Psoas muscle (tissue), 8 donors: ENCODE results near the gene HLA-G. TPM values are rescaled to one million over a fixed set of nuclear protein-coding genes. Genes with fewer than 3 reads are reported as not detected.
A peak's percentile ranks its signal among the peaks of the same experiment; 100 is the strongest.

Experiments
- ATAC-seq, 4 donors: fragments of 200-7000 bp; cut with Tn5 transposase; one replicate each; pipeline ENCODE4 v1.9.1; 2020; ENCODE audit warnings: moderate library complexity in 3 of 4, mild to moderate bottlenecking in 2 of 4
- DNase-seq, 2 donors: peaks; one replicate each; pipeline ENCODE4 v3.0.0-alpha.2; 2020
- H3K27ac ChIP-seq: fragments of 200-600 bp; one replicate; pipeline ENCODE4 v1.8.0; 2022
- H3K27me3 ChIP-seq, 3 donors: fragments of 200-600 bp in 1 of 3; one replicate each; pipeline versions ENCODE4 v1.6.1 to v1.8.0; 2013 to 2022; ENCODE audit warnings: low read length in 2 of 3, mild to moderate bottlenecking in 2 of 3, moderate library complexity in 1 of 3; ENCODE audit not compliant: insufficient read depth in 3 of 3
- H3K36me3 ChIP-seq, 2 donors: fragments of 200-600 bp in 1 of 2; one replicate each; pipeline versions ENCODE4 v1.6.1 to v1.8.0; 2013 to 2022; ENCODE audit warnings: low read depth in 1 of 2, mild to moderate bottlenecking in 1 of 2, moderate library complexity in 1 of 2; ENCODE audit not compliant: insufficient read depth in 1 of 2
- H3K4me1 ChIP-seq: fragments of 200-600 bp; one replicate; pipeline ENCODE4 v1.8.0; 2022
- H3K4me3 ChIP-seq: fragments of 200-600 bp; one replicate; pipeline ENCODE4 v1.8.0; 2022; ENCODE audit warnings: mild to moderate bottlenecking
- H3K9me3 ChIP-seq: fragments of 200-600 bp; one replicate; pipeline ENCODE4 v1.8.0; 2022
- CTCF ChIP-seq: fragments of 200-600 bp; IDR thresholded peaks from one replicate; pipeline ENCODE4 v1.8.0; 2022; ENCODE audit warnings: antibody characterized with exemption
- WGBS, 3 donors: extraction: QIAGEN DNeasy Blood & Tissue Kit; methylation state at CpG; one replicate each; pipeline versions ENCODE4 v1.1.6 to v1.1.7; 2013; 5-methylcytosine and 5-hydroxymethylcytosine counted together
- intact Hi-C, 2 donors: fragments of 100-400 bp; cut with DNase I; formaldehyde crosslinking; loops; one replicate each; pipeline versions ENCODE4 v1.11.0 to v1.14.2; 2022
- polyA plus RNA-seq, 3 donors: library from polyadenylated mRNA; stranded (reverse); fragments of 200-250 nt; gene quantifications; one replicate each; pipeline ENCODE4 v1.2.3, GENCODE V29; 2013
- total RNA-seq, 4 donors: library from RNA; stranded (reverse); fragmentation: NEBNext Ultra II Directional in 2 of 4; extraction: Animal tissue kit (Norgen Biotek cat#: 25700) in 2 of 4; gene quantifications; one replicate each; pipeline versions ENCODE4 v1.2.1 to v1.2.4, GENCODE V29; 2021 to 2023
- donor health status: healthy with polysubstance abuse.
- donor health status: DM: no; HTN: no; CAD: no; lungs with moderate emphysema.
- donor health status: Bipolar disorder and iron deficiency.
- donor health status: healthy.
- donor health status: DM: yes; HTN: yes; CAD: no.
- donor health status: DM: no; HTN: no; CAD: no.
- donor health status: DM: no; HTN: no; CAD: no.
- donor health status: DM: yes; HTN: yes; CAD: no.

The HLA-G gene
- total and polyA plus RNA-seq, 7 donors = 0.15 to 0.42 TPM; not detected in 5

DNA sequence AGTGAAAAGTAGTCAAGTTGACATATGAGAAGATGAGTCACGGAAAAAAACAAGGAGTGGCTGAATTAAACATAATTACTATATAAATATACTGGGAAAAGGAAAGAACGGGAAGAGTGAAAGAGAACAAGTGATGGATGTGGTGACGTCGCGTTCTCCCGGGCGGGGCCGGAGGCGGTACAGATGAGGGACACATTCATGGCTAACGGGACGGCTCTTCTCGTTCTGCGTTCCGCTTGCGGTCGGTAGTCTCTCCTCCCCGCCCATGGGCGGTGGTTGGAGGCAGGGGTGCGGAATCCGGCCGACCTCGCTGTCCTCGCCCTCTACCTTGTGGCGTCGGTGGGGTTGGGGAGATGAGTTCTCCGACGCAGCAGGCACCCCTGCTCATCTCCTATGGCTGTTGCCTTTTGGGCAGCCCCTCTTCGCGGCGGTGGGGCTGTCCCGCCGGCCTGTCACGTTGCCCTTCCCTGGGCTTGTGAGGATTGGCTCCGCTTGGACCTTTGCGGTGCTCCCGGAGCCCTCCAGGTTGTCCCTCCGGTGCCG is 22.5 kb downstream of the HLA-G start:
- Histone ChIP-seq H3K4me1 (no peaks in the 10 kb centered on the region), H3K9me3 (no peaks in the 10 kb centered on the region), H3K27ac (no peak overlapping the region), H3K4me3 (peak overlapping the region; percentile 36), H3K27me3 (peaks cover 2 to 34% (median 5%) of the 10 kb centered on the region in 3 donors), H3K36me3 (no peaks in the 10 kb centered on the region)
- TF ChIP-seq CTCF = no peak
- no peak for ATAC-seq
- intact Hi-C loops = no loop called here
- peak in 1 of 2 donors; percentile 21 for DNase-seq
- 6 to 13% (median 6%) methylated on average over 38 of the region's 38 CpGs for WGBS, 3 donors

DNA sequence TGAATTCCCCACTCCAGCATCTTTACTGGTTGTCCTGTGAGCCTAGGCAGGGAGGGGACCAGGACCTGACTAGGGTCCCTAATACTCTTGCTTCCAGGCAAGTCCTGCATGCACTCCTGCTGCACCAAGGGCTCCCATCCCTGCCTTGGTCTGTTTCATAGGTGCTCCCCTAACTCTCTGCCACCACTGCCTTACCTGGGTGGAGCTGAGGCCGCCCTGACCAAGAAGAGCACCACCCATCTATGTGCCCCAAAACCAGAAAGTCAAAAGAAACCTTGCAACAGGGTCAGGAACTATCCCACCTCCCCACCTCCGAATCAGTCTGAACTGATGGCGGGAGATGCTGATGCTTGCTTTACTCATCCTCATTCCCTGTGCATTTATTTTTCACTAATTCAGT is 23.6 kb downstream of the HLA-G start:
- no peak for ATAC-seq
- 67 to 89% (median 76%) methylated on average over 3 of the region's 3 CpGs for WGBS, 3 donors
- intact Hi-C loops = no loop called here
- H3K4me3 ChIP-seq = no peak overlapping the region
- H3K36me3 ChIP-seq = no peaks in the 10 kb centered on the region
- DNase-seq = no peak
- no peak for TF ChIP-seq CTCF
- no peaks in the 10 kb centered on the region for H3K4me1 ChIP-seq
- no peaks in the 10 kb centered on the region for H3K9me3 ChIP-seq
- no peak overlapping the region for H3K27ac ChIP-seq
- H3K27me3 ChIP-seq = peaks cover 2 to 37% (median 5%) of the 10 kb centered on the region in 3 donors

- Histone ChIP-seq H3K27ac (no peak overlapping the region), H3K4me1 (no peaks in the 10 kb centered on the region), H3K27me3 (peaks cover 2 to 35% (median 5%) of the 10 kb centered on the region in 3 donors), H3K36me3 (no peaks in the 10 kb centered on the region), H3K4me3 (no peak overlapping the region), H3K9me3 (no peaks in the 10 kb centered on the region)
- DNase-seq (no peak), ATAC-seq (no peak)
- no peak for TF ChIP-seq CTCF
- WGBS, 3 donors = 51 to 65% (median 54%) methylated on average over 2 of the region's 2 CpGs
- intact Hi-C loops = no loop called here
Observed at GRCh38 chr6:29853245-29853644, 25.6 kb downstream of the HLA-G start.

GRCh38 chr6:29858006-29858405 is 30.4 kb downstream of the HLA-G start:
- DNase-seq = no peak
- H3K4me1 ChIP-seq = no peaks in the 10 kb centered on the region
- WGBS, 3 donors = 22 to 81% (median 80%) methylated on average over 1 of the region's 1 CpG
- peaks cover 0 to 2% of the 10 kb centered on the region in 2 donors for H3K36me3 ChIP-seq
- H3K4me3 ChIP-seq = no peak overlapping the region
- intact Hi-C loops = no loop called here
- H3K9me3 ChIP-seq = no peaks in the 10 kb centered on the region
- H3K27ac ChIP-seq = no peak overlapping the region
- no peak for ATAC-seq
- no peak for TF ChIP-seq CTCF
- peaks cover 3 to 7% (median 4%) of the 10 kb centered on the region in 3 donors for H3K27me3 ChIP-seq
